ENCODE results near the gene TUBAL3.
"Not testable (repeated sequence)": the region's sequence is repeated elsewhere in the genome, so short reads cannot be mapped to it uniquely, and the experiment has no call there.

Gene TUBAL3

GRCh38 chr10:5379202-5379601 lies 25.4 kb downstream of the TUBAL3 start:
- not testable (repeated sequence) for DNase-seq (ENCODE audit: low spot score)

- no peak for DNase-seq (ENCODE audit: low spot score)
Observed at GRCh38 chr10:5376450-5376849, 28.2 kb downstream of the TUBAL3 start.

- no peak for DNase-seq (ENCODE audit: low spot score)
Observed at GRCh38 chr10:5373891-5374611, 30.6 kb downstream of the TUBAL3 start.

- no peak for DNase-seq (ENCODE audit: low spot score)
Observed at GRCh38 chr10:5373307-5373706, 31.3 kb downstream of the TUBAL3 start.

- no peak for DNase-seq (ENCODE audit: low spot score)
Observed at GRCh38 chr10:5370493-5371352, 33.9 kb downstream of the TUBAL3 start.

GRCh38 chr10:5369362-5370158 lies 35.1 kb downstream of the TUBAL3 start:
- no peak for DNase-seq (ENCODE audit: low spot score)

GRCh38 chr10:5365928-5366327 lies 38.7 kb downstream of the TUBAL3 start:
- DNase-seq (ENCODE audit: low spot score): no peak

GRCh38 chr10:5364890-5365338 lies 39.7 kb downstream of the TUBAL3 start, which contains the start of gene UCN3:
Gene UCN3 (plus strand): TSS chr10:5364966. CDS start chr10:5373721, 8,755 bp downstream.
- no peak for DNase-seq (ENCODE audit: low spot score)

- DNase-seq (ENCODE audit: low spot score): no peak
Observed at GRCh38 chr10:5364374-5364773, 40.3 kb downstream of the TUBAL3 start.

GRCh38 chr10:5362873-5363272 lies 41.8 kb downstream of the TUBAL3 start:
- no peak for DNase-seq (ENCODE audit: low spot score)

GRCh38 chr10:5361966-5362365 lies 42.7 kb downstream of the TUBAL3 start:
- no peak for DNase-seq (ENCODE audit: low spot score)

- DNase-seq (ENCODE audit: low spot score): no peak
Observed at GRCh38 chr10:5360318-5360915, 44.2 kb downstream of the TUBAL3 start.

GRCh38 chr10:5356302-5356763 lies 48.3 kb downstream of the TUBAL3 start:
- no peak for DNase-seq (ENCODE audit: low spot score)

- no peak for DNase-seq (ENCODE audit: low spot score)
Observed at GRCh38 chr10:5355594-5356301, 48.9 kb downstream of the TUBAL3 start.

- no peak for DNase-seq (ENCODE audit: low spot score)
Observed at GRCh38 chr10:5354068-5354467, 50.6 kb downstream of the TUBAL3 start.

GRCh38 chr10:5349362-5349761 lies 55.3 kb downstream of the TUBAL3 start:
- no peak for DNase-seq (ENCODE audit: low spot score)

GRCh38 chr10:5346881-5347280 lies 57.7 kb downstream of the TUBAL3 start:
- DNase-seq (ENCODE audit: low spot score): no peak

GRCh38 chr10:5344746-5345145 lies 59.9 kb downstream of the TUBAL3 start:
- no peak for DNase-seq (ENCODE audit: low spot score)

- DNase-seq (ENCODE audit: low spot score): no peak
Observed at GRCh38 chr10:5343979-5344378, 60.6 kb downstream of the TUBAL3 start.

- DNase-seq (ENCODE audit: low spot score): no peak
Observed at GRCh38 chr10:5343561-5343960, 61.1 kb downstream of the TUBAL3 start.

All from hematopoietic multipotent progenitor cell treated with erythropoietin and hydrocortisone succinate and interleukin-3 and kit ligand, for 15 days (in vitro differentiated cells).